ENCODE measurements around the gene SOX18. TPM values are rescaled to one million over a fixed set of nuclear protein-coding genes. Genes with fewer than 3 reads are reported as not detected.

SOX18 gene
- polyA plus RNA-seq, 3 donors, result not detected

GRCh38 chr20:64000906-64001305 is 48.5 kb downstream of the SOX18 start:
- H2AFZ ChIP-seq (ENCODE audit: insufficient read depth, low read depth, low read length, poor library complexity, severe bottlenecking), result no peak overlapping the region
- H4K20me1 ChIP-seq (ENCODE audit: insufficient read depth, low read length), result peaks cover 22% of the 10 kb centered on the region
- no peak overlapping the region for H3K27ac ChIP-seq (ENCODE audit: low read depth in 1 of 2, low read length in 2 of 2)
- 97% methylated on average over 10 of the region's 12 CpGs for WGBS (ENCODE audit: insufficient coverage)
- no peak overlapping the region for H3K9ac ChIP-seq (ENCODE audit: insufficient read depth, low read length, poor library complexity, severe bottlenecking)
- H3K4me2 ChIP-seq (replicated peaks; ENCODE audit: extremely low read depth, low read length, poor library complexity, severe bottlenecking), result no peak overlapping the region
- peaks cover 78 to 99% of the 10 kb centered on the region in 2 donors for H3K36me3 Mint-ChIP-seq
- H3K4me3 ChIP-seq (replicated peaks in 1 of 3; ENCODE audit: low read depth in 2 of 3, low read length in 3 of 3), result no peak overlapping the region
- no peaks in the 10 kb centered on the region for H3K4me1 ChIP-seq (ENCODE audit: control insufficient read depth in 1 of 2, insufficient read depth in 2 of 2, low read length in 2 of 2)
- H3K4me3 Mint-ChIP-seq, result no peak overlapping the region
- peaks cover 80 to 98% of the 10 kb centered on the region in 2 donors for H3K36me3 ChIP-seq (replicated peaks in 1 of 2; ENCODE audit: control insufficient read depth in 1 of 2, insufficient read depth in 2 of 2, low read length in 2 of 2)
- no peaks in the 10 kb centered on the region for H3K9me3 ChIP-seq (replicated peaks in 1 of 2; ENCODE audit: control insufficient read depth in 1 of 2, insufficient read depth in 1 of 2, low read length in 2 of 2)
- intact Hi-C loops (cut with micrococcal nuclease), result no loop called here
- no peaks in the 10 kb centered on the region for H3K79me2 ChIP-seq (ENCODE audit: insufficient read depth, low read length)
- H3K27ac Mint-ChIP-seq, result no peak overlapping the region
- no peak for TF ChIP-seq CTCF (IDR thresholded peaks at IDR 0.05)
- no peaks in the 10 kb centered on the region for H3K4me1 Mint-ChIP-seq
- no peaks in the 10 kb centered on the region for H3K27me3 ChIP-seq (ENCODE audit: control insufficient read depth in 2 of 2, insufficient read depth in 2 of 2, low read length in 2 of 2)
- H3K27me3 Mint-ChIP-seq (ENCODE audit: low read depth in 3 of 3), result no peaks in the 10 kb centered on the region
- H3K9me3 Mint-ChIP-seq, result no peaks in the 10 kb centered on the region
- DNase-seq, result no peak

Small RNA genes within 50 kb of the gene (small RNA-seq; reads per million reads assigned to genes)
- gene AL355803.1 (ENCODE audit: insufficient read length, low read depth) (not detected), gene MIR6813 (ENCODE audit: insufficient read length, low read depth) (1.9 reads per million)

Other genes with a start within 250 kb of the SOX18 start
- 1 to 10 TPM in 1 of 3 donors, under 1 TPM in 2; 0.07 to 2.3 (median 0.37) TPM for gene ZBTB46, start 218.4 kb downstream of the SOX18 start, polyA plus RNA-seq
- gene ABHD16B, start 188.1 kb downstream of the SOX18 start, polyA plus RNA-seq, result not detected
- 100 to 1,000 TPM; 137 to 167 (median 144) TPM for gene TPD52L2, start 184.4 kb downstream of the SOX18 start, polyA plus RNA-seq
- 10 to 100 TPM in 1 of 3 donors, 1 to 10 TPM in 2; 5.9 to 44.4 (median 7.4) TPM for gene DNAJC5, start 154.5 kb downstream of the SOX18 start, polyA plus RNA-seq
- gene UCKL1, start 93.2 kb downstream of the SOX18 start, polyA plus RNA-seq, result 10 to 100 TPM; 10.9 to 65.8 (median 14.5) TPM
- gene ZNF512B, start 79.7 kb downstream of the SOX18 start, polyA plus RNA-seq, result 1 to 10 TPM in 1 of 3 donors, under 1 TPM in 1, not detected in 1; 0.10 to 2.6 TPM
- gene SAMD10, start 70.0 kb downstream of the SOX18 start, polyA plus RNA-seq, result 1 to 10 TPM in 1 of 3 donors, under 1 TPM in 2; 0.34 to 2.4 (median 0.67) TPM
- 10 to 100 TPM; 29.1 to 47.7 (median 34.5) TPM for gene PRPF6, start 68.5 kb downstream of the SOX18 start, polyA plus RNA-seq
- under 1 TPM in 1 of 3 donors, not detected in 2; 0.20 TPM for gene C20orf204, start 13.5 kb downstream of the SOX18 start, polyA plus RNA-seq
- 10 to 100 TPM; 15.7 to 24.3 (median 16.0) TPM for gene TCEA2, start 13.6 kb upstream of the SOX18 start, polyA plus RNA-seq
- 100 to 1,000 TPM; 235 to 280 (median 244) TPM for gene RGS19, start 29.9 kb upstream of the SOX18 start, polyA plus RNA-seq
- gene OPRL1, start 30.4 kb upstream of the SOX18 start, polyA plus RNA-seq, result 1 to 10 TPM; 7.0 to 9.0 (median 8.8) TPM
- under 1 TPM; 0.61 to 0.86 (median 0.64) TPM for gene LKAAEAR1, start 34.8 kb upstream of the SOX18 start, polyA plus RNA-seq
- not detected for gene NPBWR2, start 57.9 kb upstream of the SOX18 start, polyA plus RNA-seq
- not detected for gene MYT1, start 114.8 kb upstream of the SOX18 start, polyA plus RNA-seq
- 10 to 100 TPM; 26.5 to 49.1 (median 27.6) TPM for gene PCMTD2, start 206.1 kb upstream of the SOX18 start, polyA plus RNA-seq

Measured in CD14-positive monocyte (primary cell).